Measurements from ENCODE around the gene SLC25A21.

DNA sequence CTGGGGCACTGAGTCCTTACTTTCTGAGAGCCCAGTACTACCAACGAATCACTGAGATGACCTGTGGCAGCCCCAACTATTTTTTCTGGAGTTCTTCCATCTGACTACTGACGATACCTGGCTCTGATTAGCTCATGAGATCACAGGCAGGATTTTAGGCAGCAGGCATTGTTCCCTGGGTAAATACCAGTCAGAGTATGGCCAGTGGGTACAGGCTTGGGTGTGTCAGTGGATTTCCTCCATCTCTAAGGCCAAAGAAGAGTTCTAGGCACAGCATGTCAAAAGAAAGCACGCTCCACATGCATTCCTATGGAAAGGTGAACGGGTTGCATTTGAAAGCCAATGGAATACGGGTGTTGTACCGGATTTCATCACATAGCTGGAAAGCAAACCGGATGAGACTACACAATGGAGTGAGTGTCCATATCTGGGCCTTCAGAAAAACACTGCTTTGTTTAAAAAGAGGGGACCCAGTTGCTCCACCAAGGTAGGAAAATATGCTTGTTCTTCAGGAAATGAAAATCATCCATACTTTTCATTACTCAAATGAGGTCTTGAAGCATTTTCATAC is 455.7 kb downstream of the SLC25A21 start:
- TF ChIP-seq TAF1 (IDR thresholded peaks at IDR 0.05; ENCODE audit: borderline replicate concordance, insufficient read depth, low read length), result no peak
- TF ChIP-seq POLR2AphosphoS5 (IDR thresholded peaks at IDR 0.05; ENCODE audit: low read depth, low read length), result no peak
- TF ChIP-seq, protein P1, sequence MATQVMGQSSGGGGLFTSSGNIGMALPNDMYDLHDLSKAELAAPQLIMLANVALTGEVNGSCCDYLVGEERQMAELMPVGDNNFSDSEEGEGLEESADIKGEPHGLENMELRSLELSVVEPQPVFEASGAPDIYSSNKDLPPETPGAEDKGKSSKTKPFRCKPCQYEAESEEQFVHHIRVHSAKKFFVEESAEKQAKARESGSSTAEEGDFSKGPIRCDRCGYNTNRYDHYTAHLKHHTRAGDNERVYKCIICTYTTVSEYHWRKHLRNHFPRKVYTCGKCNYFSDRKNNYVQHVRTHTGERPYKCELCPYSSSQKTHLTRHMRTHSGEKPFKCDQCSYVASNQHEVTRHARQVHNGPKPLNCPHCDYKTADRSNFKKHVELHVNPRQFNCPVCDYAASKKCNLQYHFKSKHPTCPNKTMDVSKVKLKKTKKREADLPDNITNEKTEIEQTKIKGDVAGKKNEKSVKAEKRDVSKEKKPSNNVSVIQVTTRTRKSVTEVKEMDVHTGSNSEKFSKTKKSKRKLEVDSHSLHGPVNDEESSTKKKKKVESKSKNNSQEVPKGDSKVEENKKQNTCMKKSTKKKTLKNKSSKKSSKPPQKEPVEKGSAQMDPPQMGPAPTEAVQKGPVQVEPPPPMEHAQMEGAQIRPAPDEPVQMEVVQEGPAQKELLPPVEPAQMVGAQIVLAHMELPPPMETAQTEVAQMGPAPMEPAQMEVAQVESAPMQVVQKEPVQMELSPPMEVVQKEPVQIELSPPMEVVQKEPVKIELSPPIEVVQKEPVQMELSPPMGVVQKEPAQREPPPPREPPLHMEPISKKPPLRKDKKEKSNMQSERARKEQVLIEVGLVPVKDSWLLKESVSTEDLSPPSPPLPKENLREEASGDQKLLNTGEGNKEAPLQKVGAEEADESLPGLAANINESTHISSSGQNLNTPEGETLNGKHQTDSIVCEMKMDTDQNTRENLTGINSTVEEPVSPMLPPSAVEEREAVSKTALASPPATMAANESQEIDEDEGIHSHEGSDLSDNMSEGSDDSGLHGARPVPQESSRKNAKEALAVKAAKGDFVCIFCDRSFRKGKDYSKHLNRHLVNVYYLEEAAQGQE (IDR thresholded peaks at IDR 0.05; ENCODE audit: insufficient read depth in 1 of 2, low read depth in 2 of 2, low read length in 2 of 2), result no peak
- no peak for TF ChIP-seq FOXP2 (optimal IDR thresholded peaks at IDR 0.05; ENCODE audit: borderline replicate concordance, extremely low read depth, extremely low read length, insufficient read depth)
- TF ChIP-seq SIN3A (IDR thresholded peaks at IDR 0.05; ENCODE audit: borderline replicate concordance, insufficient read depth, low read length), result no peak
